Upper lobe of left lung (tissue), 6 donors: ENCODE data around the gene FADS2. TPM values are rescaled to one million over a fixed set of nuclear protein-coding genes. Genes with fewer than 3 reads are reported as not detected.

Experiments
- ATAC-seq, 2 donors: fragments of 200-7000 bp; cut with Tn5 transposase; one replicate each; pipeline ENCODE4 v1.9.1; 2022; ENCODE audit warnings: mild to moderate bottlenecking in 2 of 2, moderate library complexity in 2 of 2; ENCODE audit not compliant: low FRiP score in 2 of 2
- DNase-seq, 2 donors: peaks; one replicate each; pipeline ENCODE4 v3.0.0-alpha.2; 2019 to 2020
- H3K27ac ChIP-seq, 4 donors: fragments of 200-600 bp; sonication (generic); one replicate each; pipeline ENCODE4 v1.5.1; 2016 to 2019
- H3K27me3 ChIP-seq, 4 donors: fragments of 200-600 bp; sonication (generic); one replicate each; pipeline ENCODE4 v1.5.1; 2017 to 2019
- H3K36me3 ChIP-seq, 4 donors: fragments of 200-600 bp; sonication (generic); one replicate each; pipeline ENCODE4 v1.5.1; 2016 to 2019
- H3K4me1 ChIP-seq, 4 donors: fragments of 200-600 bp; sonication (generic); one replicate each; pipeline ENCODE4 v1.5.1; 2018 to 2019
- H3K4me3 ChIP-seq, 4 donors: fragments of 200-600 bp; sonication (generic); one replicate each; pipeline ENCODE4 v1.5.1; 2017 to 2019; ENCODE audit warnings: mild to moderate bottlenecking in 2 of 4, moderate library complexity in 1 of 4
- H3K9me3 ChIP-seq, 4 donors: fragments of 200-600 bp; sonication (generic); one replicate each; pipeline ENCODE4 v1.5.1; 2018 to 2019
- CTCF ChIP-seq, 6 experiments: fragments of 450-650 bp in 4 of 6; fragments of 200-600 bp in 2 of 6; sonication (generic) in 2 of 6; IDR thresholded peaks; one replicate each; pipeline ENCODE4 v1.5.1; 2016 to 2019; ENCODE audit warnings: antibody characterized with exemption in 6 of 6
- EP300 ChIP-seq, 4 donors: sonication (generic); formaldehyde crosslinking; IDR thresholded peaks; one replicate each; pipeline ENCODE4 v1.5.1; 2017; ENCODE audit warnings: antibody characterized with exemption in 4 of 4, control low read depth in 2 of 4
- POLR2A ChIP-seq, 4 donors: fragments of 450-650 bp; IDR thresholded peaks; one replicate each; pipeline ENCODE4 v1.5.1; 2016 to 2017; ENCODE audit warnings: antibody characterized with exemption in 4 of 4, mild to moderate bottlenecking in 2 of 4
- POLR2AphosphoS5 ChIP-seq, 2 donors: sonication (generic); formaldehyde crosslinking; IDR thresholded peaks; one replicate each; pipeline ENCODE4 v1.5.1; 2017; ENCODE audit warnings: antibody characterized with exemption in 2 of 2
- WGBS, 2 donors: methylation state at CpG; one replicate each; pipeline ENCODE4 v1.1.5; 2017 to 2018; 5-methylcytosine and 5-hydroxymethylcytosine counted together
- total RNA-seq, 6 donors: library from RNA; depleted of rRNA in 4 of 6; stranded (reverse); fragments of >200 nt in 4 of 6; gene quantifications; one replicate each; pipeline versions ENCODE4 v1.1.0 to v1.2.1, GENCODE V29; 2016 to 2021
- donor health status: DM: no; HTN: no; CAD: no; lungs with moderate emphysema.
- donor health status: DM: no; HTN: yes; CAD: no; lungs with severe emphysema.

FADS2 gene
- total RNA-seq, 6 donors from 2014 or later = 13.5 to 92.5 (median 50.7) TPM

GRCh38 chr11:61860054-61860903 lies 32.2 kb downstream of the FADS2 start:
- no peak overlapping the region for H3K4me3 ChIP-seq
- H3K9me3 ChIP-seq = no peaks in the 10 kb centered on the region
- no peaks in the 10 kb centered on the region for H3K27me3 ChIP-seq
- H3K36me3 ChIP-seq = peaks cover 0 to 56% (median 28%) of the 10 kb centered on the region in 4 donors
- no peak for ATAC-seq
- no peak for TF ChIP-seq POLR2A (IDR thresholded peaks at IDR 0.05)
- TF ChIP-seq CTCF (IDR thresholded peaks at IDR 0.05) = no peak
- no peak for TF ChIP-seq EP300 (IDR thresholded peaks at IDR 0.05)
- no peak for TF ChIP-seq POLR2AphosphoS5 (IDR thresholded peaks at IDR 0.05)
- no peaks in the 10 kb centered on the region for H3K4me1 ChIP-seq
- WGBS, 2 donors = 86 to 88% methylated on average over 14 to 16 of the region's 16 CpGs
- no peak for DNase-seq
- no peak overlapping the region for H3K27ac ChIP-seq

GRCh38 chr11:61861634-61862033 lies 33.5 kb downstream of the FADS2 start:
- 68 to 78% methylated on average over 8 of the region's 9 CpGs for WGBS, 2 donors
- H3K4me3 ChIP-seq = no peak overlapping the region
- H3K36me3 ChIP-seq = peaks cover 0 to 59% (median 33%) of the 10 kb centered on the region in 4 donors
- H3K4me1 ChIP-seq = no peaks in the 10 kb centered on the region
- no peak overlapping the region for H3K27ac ChIP-seq
- DNase-seq = no peak
- TF ChIP-seq CTCF (IDR thresholded peaks at IDR 0.05) = no peak
- no peak for TF ChIP-seq POLR2A (IDR thresholded peaks at IDR 0.05)
- TF ChIP-seq POLR2AphosphoS5 (IDR thresholded peaks at IDR 0.05) = no peak
- no peak for TF ChIP-seq EP300 (IDR thresholded peaks at IDR 0.05)
- H3K27me3 ChIP-seq = no peaks in the 10 kb centered on the region
- ATAC-seq = no peak
- no peaks in the 10 kb centered on the region for H3K9me3 ChIP-seq

GRCh38 chr11:61862714-61863547 lies 34.8 kb downstream of the FADS2 start:
- 91% methylated on average over 14 to 16 of the region's 18 CpGs for WGBS, 2 donors
- Histone ChIP-seq H3K27ac (no peak overlapping the region), H3K4me3 (no peak overlapping the region), H3K4me1 (no peaks in the 10 kb centered on the region), H3K36me3 (peaks cover 0 to 53% (median 24%) of the 10 kb centered on the region in 4 donors), H3K9me3 (no peaks in the 10 kb centered on the region), H3K27me3 (no peaks in the 10 kb centered on the region)
- no peak for DNase-seq
- TF ChIP-seq POLR2AphosphoS5 (IDR thresholded peaks at IDR 0.05) = no peak
- no peak for TF ChIP-seq CTCF (IDR thresholded peaks at IDR 0.05)
- no peak for TF ChIP-seq POLR2A (IDR thresholded peaks at IDR 0.05)
- ATAC-seq = no peak

- ATAC-seq = no peak
- no peaks in the 10 kb centered on the region for H3K27me3 ChIP-seq
- no peaks in the 10 kb centered on the region for H3K9me3 ChIP-seq
- H3K27ac ChIP-seq = no peak overlapping the region
- whole genome bisulfite sequencing, 2 donors = 96 to 100% methylated on average over 8 to 10 of the region's 13 CpGs
- no peaks in the 10 kb centered on the region for H3K4me1 ChIP-seq
- no peak for DNase-seq
- TF ChIP-seq EP300 (IDR thresholded peaks at IDR 0.05) (no peak), CTCF (IDR thresholded peaks at IDR 0.05) (no peak), POLR2AphosphoS5 (IDR thresholded peaks at IDR 0.05) (no peak)
- peaks cover 0 to 53% (median 24%) of the 10 kb centered on the region in 4 donors for H3K36me3 ChIP-seq
- no peak overlapping the region for H3K4me3 ChIP-seq
These were observed 35.5 kb downstream of the FADS2 start for GRCh38 chr11:61863548-61864081.
